PC-9 (cell line): ENCODE data around the gene ARSD.

Experiments
- EZH2 ChIP-seq: fragments of 200-600 bp; sonication (generic); IDR thresholded peaks from 2 replicates; pipeline ENCODE4 v1.8.0; 2017; ENCODE audit warnings: antibody characterized with exemption, low read depth
- TF ChIP-seq, protein P1 (sequence below): fragments of 200-600 bp; sonication (generic); conservative IDR thresholded peaks from 2 replicates; pipeline ENCODE4 v1.6.1; 2017; ENCODE audit warnings: mixed run types, antibody characterized with exemption, mild to moderate bottlenecking, moderate library complexity

DNA sequence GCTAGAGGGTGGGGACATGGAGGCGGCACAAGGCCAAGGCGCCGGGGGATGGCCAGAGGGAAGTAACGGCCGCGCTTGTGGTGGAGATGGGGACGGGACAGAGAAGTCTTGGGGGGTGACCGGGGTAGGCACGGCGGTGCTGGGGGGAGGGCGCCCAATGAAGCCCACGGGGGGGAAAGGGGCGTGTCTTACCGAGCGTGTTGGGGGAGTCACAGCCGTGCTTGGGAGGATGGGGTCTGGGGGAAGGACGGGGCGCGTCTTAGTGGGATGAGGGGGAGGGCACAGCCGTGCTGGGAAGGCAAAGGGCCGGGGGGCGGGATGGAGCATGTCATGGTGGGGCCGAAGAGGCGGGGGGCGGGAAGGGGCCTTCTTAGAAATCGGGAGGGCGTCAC is 952 bp downstream of the ARSD start:
- TF ChIP-seq, protein P1, sequence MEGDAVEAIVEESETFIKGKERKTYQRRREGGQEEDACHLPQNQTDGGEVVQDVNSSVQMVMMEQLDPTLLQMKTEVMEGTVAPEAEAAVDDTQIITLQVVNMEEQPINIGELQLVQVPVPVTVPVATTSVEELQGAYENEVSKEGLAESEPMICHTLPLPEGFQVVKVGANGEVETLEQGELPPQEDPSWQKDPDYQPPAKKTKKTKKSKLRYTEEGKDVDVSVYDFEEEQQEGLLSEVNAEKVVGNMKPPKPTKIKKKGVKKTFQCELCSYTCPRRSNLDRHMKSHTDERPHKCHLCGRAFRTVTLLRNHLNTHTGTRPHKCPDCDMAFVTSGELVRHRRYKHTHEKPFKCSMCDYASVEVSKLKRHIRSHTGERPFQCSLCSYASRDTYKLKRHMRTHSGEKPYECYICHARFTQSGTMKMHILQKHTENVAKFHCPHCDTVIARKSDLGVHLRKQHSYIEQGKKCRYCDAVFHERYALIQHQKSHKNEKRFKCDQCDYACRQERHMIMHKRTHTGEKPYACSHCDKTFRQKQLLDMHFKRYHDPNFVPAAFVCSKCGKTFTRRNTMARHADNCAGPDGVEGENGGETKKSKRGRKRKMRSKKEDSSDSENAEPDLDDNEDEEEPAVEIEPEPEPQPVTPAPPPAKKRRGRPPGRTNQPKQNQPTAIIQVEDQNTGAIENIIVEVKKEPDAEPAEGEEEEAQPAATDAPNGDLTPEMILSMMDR: no peak
- no peak for TF ChIP-seq EZH2
